ENCODE results near the gene CHST3.
A peak's percentile ranks its signal among the peaks of the same experiment; 100 is the strongest.

Gene CHST3

DNA sequence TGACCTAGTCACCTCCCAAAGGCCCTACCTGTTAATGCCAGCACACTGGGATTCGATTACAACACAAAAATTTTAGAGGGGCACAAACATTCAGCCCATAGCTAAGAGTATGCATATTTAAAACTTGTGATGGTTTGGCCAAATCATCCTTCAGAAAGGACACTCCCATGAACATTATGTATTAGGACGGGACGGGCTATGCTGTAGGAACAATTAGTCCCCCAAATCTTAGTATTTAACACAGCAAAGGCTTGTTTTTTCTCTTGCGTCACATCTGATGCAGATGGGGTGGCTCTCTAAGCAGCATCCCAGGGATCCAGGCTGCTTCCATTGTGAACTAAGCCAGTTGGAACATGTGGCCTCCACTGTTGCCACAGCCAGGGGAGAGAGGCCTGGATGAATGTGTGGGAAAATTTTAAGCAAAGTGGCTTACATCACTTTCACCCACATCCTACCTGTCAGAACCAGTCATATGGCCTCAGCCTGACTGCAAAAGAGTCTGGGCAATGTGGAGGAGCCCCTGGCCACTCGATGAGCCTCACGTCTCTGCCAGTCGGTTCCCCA is 26.6 kb downstream of the CHST3 start:
- TF ChIP-seq, protein P1, sequence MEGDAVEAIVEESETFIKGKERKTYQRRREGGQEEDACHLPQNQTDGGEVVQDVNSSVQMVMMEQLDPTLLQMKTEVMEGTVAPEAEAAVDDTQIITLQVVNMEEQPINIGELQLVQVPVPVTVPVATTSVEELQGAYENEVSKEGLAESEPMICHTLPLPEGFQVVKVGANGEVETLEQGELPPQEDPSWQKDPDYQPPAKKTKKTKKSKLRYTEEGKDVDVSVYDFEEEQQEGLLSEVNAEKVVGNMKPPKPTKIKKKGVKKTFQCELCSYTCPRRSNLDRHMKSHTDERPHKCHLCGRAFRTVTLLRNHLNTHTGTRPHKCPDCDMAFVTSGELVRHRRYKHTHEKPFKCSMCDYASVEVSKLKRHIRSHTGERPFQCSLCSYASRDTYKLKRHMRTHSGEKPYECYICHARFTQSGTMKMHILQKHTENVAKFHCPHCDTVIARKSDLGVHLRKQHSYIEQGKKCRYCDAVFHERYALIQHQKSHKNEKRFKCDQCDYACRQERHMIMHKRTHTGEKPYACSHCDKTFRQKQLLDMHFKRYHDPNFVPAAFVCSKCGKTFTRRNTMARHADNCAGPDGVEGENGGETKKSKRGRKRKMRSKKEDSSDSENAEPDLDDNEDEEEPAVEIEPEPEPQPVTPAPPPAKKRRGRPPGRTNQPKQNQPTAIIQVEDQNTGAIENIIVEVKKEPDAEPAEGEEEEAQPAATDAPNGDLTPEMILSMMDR (IDR thresholded peaks at IDR 0.05; ENCODE audit: low read length, missing control alignments): no peak
- DNase-seq (ENCODE audit: low read depth): no peak
- H3K4me3 ChIP-seq (replicated peaks; ENCODE audit: low read depth, low read length): no peak overlapping the region

DNA sequence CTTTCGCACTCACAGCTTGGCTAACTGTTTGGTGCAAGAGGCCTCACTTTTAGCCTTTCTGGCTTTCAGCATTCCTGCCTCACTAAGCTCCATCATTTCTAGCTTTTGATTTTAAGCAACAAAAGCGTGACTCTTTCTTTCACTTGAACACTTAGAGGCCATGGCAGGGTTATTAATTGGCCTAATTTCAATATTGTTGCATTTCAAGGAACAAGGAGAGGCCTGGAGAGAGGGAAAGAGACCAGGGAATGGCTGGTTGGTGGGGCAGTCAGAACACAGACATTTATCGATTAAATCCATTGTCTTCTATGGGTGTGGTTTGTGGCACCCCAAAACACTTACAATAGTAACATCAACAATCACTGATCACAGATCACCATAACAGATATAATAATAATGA is 31.3 kb downstream of the CHST3 start:
- no peak overlapping the region for H3K4me3 ChIP-seq (replicated peaks; ENCODE audit: low read depth, low read length)
- TF ChIP-seq, protein P1 (IDR thresholded peaks at IDR 0.05; ENCODE audit: low read length, missing control alignments): no peak
- DNase-seq (ENCODE audit: low read depth): no peak

DNA sequence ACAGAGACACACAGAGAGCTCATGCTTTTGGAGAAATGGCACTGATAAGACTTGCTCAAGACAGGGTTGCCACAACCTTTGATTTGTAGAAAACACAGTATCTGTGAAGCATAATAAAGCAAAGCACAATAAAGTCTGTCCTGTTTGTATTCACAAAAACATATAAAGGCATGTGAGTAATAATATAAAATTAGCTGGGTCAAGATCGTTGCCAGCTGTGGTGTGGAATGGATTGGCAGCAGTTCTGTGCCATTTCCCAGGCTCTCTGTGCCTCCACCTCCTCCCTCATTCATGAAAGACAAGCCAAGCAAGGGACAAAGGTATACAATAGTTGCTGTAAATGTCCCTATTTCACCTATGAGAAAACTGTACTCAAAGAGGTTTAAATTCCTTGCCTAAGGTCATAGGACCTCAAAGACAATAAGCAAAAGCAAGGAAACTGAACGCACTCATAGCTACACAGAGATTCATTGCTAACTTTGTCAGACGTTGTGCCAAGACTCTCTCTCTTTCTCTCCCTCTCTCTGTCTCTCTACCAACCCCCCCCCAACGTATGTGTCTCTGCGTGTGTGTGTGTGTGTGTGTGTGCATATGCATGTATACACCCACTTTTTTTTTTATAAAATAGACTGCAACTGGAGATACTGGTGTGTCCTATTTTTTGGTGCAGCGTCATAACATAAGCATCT is 31.8 kb downstream of the CHST3 start:
- TF ChIP-seq, protein P1 (IDR thresholded peaks at IDR 0.05; ENCODE audit: low read length, missing control alignments): no peak
- DNase-seq (ENCODE audit: low read depth): no peak
- no peak overlapping the region for H3K4me3 ChIP-seq (replicated peaks; ENCODE audit: low read depth, low read length)

DNA sequence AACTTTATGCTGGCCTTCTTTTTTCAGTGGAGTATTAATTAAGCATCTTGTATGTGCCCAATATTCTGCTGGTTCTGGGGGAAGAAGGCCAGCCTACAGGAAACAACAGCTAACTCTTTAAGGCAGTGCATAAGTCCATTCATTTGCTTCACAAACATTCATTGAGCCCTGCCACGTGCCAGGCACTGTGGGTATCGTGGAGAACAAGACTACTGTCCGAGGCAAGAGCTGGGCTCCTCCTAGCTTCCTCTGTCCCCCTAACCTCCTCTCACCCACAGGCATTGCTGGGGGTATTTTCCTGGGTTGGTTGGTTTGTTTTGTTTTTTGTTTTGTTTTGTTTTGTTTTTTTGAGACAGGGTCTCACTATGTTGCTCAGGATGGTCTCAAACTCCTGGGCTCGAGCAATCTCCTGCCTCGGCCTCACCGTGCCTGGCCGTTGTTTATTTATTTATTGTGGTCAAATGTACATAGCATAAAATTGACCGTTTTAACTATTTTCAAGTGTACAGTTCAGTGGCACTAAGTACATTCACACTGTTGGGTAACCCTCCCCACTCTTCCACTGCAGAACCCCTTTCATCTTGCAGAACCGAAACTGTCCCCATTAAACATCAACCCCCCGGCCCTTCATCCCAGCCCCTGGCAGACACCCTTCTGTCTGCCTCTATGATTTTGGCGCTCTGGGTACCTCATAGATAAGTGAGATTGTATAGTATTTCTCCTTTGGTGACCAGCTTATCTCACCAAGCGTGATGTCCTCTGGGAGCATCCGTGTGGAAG is 32.6 kb downstream of the CHST3 start:
- no peak overlapping the region for H3K4me3 ChIP-seq (replicated peaks; ENCODE audit: low read depth, low read length)
- TF ChIP-seq, protein P1 (IDR thresholded peaks at IDR 0.05; ENCODE audit: low read length, missing control alignments): no peak
- no peak for DNase-seq (ENCODE audit: low read depth)

DNA sequence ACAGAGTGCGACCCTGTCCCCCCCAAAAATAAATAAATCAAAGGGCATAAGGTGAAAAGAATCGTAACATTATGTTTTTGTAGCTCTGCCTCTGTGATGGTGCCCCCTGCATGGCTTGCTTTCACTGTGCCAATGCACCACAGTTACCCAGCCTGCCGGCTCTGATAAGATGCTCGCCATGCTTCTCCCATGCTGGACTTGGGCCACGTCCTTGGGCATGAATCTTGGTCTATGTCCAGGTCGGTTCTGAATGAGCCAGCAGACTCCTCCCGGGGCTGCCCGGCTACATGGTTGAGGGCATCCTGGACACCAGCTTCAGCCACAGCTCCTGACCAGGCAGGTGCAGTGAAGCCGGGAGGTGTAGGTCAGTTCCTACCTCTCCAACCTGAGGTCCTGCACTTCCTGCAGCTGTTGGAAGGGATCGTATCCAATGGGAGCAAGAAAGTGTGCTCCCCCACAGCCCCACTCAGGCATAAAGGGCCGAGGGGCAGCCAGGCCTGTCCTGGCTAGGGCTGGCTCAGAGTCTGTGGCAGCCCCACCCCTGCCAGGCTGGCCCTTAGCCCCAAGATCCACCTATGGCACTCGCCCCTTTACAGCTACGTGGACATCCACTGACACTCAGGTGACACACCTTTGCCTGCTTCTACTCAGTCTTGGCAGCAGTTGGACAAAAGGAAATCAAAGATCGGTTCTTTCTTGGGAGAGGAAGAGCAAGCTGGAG is 34.1 kb downstream of the CHST3 start:
- TF ChIP-seq, protein P1 (IDR thresholded peaks at IDR 0.05; ENCODE audit: low read length, missing control alignments): no peak
- DNase-seq (ENCODE audit: low read depth): no peak
- H3K4me3 ChIP-seq (replicated peaks; ENCODE audit: low read depth, low read length): no peak overlapping the region

DNA sequence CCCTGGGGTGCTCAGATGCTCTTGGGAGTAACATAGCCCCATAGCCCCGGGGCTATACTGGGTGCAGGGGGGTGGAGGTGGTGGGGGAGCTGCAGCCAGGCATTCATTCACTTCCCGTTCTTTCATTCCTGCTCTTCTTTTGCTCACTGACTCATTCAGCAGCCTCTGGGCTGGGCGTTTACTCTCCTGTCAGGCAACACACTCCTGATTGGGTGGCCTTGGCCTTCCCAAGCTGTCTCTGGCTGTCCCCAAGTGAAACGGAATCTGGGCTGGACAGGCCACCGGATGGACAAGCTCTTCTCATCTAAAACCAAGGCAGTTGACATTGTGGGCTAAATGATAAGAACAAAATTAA is 34.6 kb downstream of the CHST3 start:
- TF ChIP-seq, protein P1 (IDR thresholded peaks at IDR 0.05; ENCODE audit: low read length, missing control alignments): no peak
- peak; percentile 74 for DNase-seq (ENCODE audit: low read depth)
- H3K4me3 ChIP-seq (replicated peaks; ENCODE audit: low read depth, low read length): no peak overlapping the region

All from fibroblast of pulmonary artery (primary cell).